HG02642 (cell line): ENCODE measurements around the gene BUB1B.

Experiments used
- ATAC-seq: cut with Tn5 transposase; IDR thresholded peaks from one replicate; pipeline ENCODE4 v1.9.1; 2021; ENCODE audit warnings: mild to moderate bottlenecking; ENCODE audit not compliant: unreplicated experiment, poor library complexity

Gene BUB1B

DNA sequence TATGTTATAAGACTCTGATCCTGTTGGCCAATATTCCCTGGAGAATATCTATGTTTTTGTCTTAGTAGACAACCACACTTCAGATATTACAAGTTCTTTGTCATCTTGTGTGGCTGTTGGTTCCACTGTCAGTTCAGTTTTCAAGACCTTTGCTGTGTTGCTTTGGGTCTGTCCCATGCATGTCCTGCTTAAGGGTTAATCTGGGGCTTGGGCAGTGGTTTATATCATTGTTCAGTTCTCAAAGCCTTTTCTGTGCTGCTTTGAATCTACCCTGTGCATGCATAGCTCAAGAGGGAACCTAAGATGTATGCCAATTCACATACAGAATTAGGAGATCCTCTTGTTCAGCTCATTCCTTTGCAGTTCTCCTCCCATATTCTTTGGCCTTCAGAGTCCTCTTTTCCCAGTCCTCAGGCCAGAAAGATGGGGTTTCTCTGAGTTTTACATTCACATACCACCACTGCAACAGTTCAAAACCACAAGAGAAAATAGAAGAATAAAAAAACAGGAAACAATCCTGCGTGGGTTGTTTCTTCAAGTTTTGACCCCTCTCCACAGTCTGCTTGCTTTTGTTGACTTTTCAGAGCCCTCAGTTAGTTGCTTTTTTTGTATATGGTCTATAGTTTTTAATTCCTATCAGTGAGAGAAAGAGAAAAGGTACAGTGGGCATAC lies 21.6 kb downstream of the BUB1B start:
- ATAC-seq, result no peak

DNA sequence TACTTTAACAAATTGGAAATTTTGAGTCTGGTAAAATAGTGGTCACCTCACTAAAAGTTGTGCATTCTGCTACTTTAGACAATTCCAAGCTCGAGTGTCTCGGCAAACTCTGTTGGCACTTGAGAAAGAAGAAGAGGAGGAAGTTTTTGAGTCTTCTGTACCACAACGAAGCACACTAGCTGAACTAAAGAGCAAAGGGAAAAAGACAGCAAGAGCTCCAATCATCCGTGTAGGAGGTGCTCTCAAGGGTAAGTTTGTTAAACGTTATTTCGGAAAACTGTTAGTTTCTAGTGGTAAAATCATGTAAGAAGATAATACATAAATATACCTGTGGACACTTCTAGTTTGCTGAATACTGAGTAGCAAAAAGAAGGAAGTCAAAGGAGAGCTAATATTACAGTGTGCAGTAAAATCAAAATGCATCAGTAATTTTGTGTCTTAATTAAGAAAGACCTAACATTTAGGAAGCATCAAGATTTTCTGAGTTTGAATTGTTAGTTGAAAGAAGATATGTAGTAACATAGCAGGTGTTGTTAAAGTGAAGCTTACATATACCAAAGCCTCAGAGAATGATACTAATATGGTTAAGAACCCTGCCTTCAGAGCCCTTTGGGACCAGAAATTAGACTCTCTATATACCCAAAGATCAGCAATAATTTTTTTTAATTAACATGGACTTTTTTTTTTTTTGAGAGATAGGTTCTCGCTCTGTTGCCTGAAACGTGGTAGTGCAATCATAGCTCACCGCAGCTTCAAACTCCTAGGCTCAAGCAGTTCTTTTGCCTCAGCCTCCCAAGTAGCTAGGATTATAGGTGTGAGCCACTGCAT lies 23.0 kb downstream of the BUB1B start:
- ATAC-seq, result no peak

DNA sequence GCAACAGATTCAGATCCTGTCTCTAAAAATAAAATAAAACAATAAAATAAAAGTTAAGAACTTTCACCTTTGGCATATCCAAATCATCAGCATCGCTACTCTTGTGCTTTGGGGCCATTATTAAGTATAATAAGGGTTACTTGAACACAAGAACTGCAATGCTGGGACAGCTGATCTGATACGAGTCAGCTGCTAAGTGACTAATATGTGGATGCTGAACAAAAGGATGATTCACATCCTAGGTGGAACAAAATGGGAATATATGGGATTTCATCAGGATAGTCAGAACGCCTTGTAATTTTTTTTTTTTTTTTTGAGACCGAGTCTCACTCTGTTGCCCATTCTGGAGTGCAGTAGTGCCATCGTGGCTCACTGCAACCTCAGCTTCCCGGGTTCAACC lies 29.7 kb downstream of the BUB1B start:
- no peak for ATAC-seq

DNA sequence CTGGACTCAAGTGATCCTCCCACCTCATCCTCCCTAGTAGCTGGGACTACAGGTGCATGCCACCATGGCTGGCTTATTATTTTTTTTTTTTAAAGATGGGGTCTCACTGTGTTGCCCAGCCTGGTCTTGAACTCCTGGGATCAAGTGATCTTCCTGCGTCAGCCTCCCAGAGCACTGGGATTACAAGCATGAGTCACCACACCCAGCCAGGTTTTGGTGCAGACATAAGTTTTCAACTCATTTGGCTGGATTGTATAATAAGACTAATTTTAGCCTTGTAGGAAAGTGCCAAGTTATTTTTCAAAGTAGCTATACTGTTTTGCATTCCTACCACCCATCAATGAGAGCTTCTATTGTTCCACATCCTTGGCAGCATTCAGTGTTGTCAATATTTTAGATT lies 32.1 kb downstream of the BUB1B start:
- ATAC-seq, result no peak

DNA sequence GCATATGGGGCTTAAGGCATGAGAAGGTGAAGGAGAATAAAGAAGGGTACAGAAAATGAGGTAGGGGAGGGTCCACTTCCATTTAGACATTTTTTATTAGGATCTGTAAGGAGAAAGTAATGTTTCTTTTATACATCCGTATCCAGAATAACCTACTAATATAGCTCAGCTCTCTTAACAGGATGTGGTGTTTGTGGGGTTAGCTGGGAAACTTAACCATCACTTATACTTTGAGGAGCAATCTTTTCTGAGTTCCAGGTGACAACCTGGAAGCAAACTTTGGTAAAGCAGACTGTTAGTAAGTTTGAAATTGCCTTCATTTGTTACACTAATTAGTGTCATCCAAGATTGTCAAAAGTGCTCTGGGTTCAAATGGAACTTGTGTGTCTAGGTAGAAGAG lies 36.6 kb downstream of the BUB1B start:
- no peak for ATAC-seq

DNA sequence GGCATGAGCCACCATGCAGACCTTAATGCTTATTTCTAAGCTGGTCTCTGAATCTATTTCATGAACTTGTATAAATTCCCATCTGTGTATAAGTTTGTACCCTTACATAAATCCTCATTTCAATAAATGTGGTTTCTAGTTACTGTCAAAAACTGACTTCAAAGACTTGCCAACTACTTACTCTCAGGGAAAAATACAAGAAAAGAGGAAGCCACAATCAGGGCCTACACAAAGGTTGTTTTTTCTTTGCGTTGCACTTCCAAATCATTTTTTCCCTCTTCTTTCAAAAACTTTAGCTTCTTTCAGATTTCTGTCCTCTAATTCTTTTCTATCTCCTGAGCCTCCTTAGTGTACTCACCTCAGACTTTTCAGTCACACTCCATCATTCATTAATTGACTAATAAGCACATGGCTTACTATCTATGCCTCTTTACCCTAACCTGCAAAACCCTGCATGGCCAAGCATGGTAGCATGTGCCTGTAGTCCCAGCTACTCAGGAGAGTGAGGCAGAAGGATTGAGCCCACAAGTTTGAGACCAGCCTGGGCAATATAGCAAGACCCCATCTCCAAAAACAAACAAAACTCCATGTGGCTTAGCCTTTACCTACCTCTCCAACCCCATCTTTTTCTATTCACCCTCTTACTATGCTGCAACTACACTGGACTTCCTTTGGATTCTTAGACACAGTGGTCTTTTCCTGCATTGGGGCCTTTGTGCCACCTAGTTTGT lies 37.7 kb downstream of the BUB1B start:
- no peak for ATAC-seq

DNA sequence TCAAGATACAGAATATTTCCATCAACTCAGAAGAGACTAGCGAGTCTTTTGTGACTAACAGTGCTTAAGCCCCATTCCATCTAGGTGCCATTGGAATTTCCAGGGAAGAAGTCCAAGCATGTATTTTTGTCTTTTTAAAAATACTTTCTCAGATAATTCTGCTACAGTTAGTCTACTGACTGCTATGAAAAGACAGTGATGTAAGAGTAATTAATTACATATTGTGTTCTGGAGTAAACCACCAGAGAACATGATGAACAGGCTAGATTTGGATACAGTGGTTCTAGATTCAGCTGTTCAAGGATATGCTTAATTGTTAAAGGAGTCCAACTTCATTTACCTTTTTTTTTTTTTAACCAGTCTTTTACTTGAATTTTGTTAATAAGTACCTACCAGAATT lies 43.2 kb downstream of the BUB1B start:
- ATAC-seq, result no peak

DNA sequence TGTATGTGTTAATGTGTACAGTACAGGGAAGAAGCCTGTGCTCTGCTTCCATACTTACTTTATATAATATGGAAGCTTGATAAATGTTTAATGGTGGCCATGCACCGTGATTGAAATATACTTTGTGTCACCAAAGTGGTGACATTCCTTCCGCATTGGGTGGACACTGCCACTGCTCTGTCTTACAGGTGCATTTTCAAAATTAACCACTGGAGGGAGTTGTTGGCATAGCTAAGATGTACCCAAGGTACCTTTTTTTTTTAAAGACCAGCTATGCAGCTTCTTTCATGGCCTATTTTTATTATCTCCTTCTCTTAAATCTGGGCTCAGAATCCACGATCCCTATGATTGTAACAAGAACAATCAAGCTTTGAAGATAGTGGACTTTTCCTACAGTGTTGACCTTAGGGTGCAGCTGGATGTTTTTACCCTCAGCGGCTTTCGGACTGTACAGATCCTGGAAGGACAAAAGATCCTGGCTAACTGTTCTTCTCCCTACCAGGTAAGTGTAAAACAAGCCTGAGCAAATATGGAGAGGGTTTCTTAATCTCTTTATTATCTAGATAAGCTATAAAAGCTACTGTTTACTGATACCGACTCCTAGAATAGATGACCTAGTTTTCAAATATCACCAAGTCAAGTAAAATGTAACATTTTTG lies 56.4 kb downstream of the BUB1B start:
- ATAC-seq, result no peak

DNA sequence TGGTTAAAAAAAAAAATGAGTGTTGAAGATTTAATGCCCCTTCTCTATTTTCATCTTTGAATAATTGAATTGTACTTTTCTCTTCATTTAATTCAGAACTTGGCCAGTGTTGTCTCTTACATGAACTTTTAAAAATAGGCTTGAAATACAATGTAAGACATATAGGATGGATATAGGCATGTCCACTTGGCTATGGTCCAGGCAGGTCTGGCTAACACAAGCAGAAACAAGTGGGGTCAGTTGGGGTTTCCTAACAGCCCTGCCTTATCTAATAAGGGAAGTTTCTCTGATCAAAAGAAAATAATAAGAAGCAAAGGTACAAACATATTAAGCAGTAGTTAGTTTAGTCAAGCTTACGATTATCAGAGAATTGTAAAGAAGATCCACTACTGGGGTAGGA lies 58.9 kb downstream of the BUB1B start:
- ATAC-seq, result no peak

DNA sequence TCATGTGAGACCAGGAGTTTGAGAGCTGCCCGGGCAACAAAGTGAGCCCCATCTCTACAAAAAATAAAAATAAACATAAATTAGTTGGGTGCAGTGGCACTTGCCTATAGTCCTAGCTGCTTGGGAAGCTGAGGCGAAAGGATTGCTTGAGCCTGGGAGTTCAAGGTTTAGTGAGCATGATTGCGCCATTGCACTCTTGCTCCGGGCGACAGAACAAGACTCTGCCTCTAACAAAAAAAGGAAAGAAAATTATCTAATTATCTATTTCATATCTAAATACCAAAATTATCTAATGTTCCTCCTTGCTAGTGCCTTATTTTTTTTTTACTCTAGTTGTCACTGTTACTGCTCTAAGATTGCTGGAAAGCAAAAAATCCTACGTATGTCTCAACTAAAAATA lies 61.3 kb downstream of the BUB1B start:
- ATAC-seq, result no peak

DNA sequence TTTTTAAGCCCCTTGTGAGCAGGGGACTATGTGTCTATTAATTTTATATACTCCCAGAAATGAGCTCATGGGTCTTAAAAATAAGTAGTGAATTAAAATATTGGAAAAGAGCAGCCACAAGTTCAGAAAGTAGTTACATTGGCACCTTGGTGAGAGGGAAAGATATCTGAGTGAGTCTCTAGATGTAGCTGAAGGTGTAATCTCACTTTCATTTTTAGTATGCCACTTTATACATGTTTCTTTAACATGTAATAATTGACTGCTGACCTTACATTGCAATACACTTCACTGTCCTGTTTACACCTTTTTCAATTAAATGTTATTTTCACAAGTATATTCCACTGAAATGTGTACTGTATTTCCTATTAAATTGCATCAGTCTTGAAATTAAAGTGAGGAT lies 65.9 kb downstream of the BUB1B start:
- no peak for ATAC-seq

DNA sequence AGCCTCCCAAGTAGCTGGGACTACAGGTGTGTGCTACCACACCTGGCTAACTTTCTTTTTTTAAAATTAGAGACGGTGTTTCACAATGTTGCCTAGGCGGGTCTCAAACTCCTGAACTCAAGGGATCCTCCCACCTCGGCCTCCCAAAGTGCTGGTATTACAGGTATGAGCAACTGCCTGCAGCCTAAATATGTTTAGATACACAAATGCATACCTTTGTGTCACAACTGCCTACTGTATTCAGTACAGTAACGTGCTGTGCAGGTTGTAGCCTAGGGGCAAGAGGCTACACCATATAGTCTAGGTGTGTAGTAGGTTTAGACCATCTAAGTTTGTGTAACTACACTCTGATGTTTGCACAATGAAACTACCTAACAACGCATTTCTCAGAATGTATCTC lies 68.4 kb downstream of the BUB1B start:
- ATAC-seq, result no peak

DNA sequence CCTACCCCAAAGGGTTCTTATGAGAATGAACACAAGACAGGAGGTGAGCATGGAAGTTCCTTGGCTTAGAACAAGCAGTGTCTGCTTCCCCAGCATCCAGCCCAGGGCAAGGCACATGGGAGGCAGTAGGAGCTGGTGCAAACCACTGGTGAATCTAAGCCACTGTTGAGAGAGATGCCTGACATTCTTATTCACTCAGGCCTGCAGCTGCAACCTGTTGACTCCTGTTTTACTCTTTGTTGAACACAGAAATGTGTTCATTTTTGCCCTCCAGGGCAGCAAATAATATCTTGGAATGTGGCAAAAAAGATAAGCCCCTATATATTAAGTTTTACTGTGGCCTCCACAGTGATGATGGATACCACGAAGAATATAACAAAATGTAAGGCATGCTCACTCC lies 69.1 kb downstream of the BUB1B start:
- no peak for ATAC-seq

DNA sequence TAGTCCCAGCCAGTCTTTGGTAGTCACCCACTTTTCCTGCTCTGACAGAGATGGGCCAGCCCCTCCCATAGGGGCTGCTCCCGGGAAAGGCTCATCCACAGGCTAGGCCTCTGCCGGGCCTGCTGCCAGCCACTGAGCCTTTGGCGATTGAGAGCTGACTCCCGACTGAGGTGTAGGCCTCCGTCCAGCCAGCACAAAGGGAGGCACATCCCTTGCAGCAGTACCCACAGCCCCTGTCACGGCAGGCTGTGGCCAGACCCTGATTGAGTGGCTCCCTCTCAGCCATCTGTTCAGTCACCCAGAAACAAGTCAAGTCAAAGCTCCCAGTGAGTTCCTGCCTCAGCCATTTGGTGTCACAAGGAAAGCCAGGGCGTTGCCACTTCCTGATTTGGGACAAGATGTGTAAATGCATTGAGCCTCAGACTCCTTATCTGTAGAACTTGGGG lies 71.8 kb downstream of the BUB1B start:
- ATAC-seq, result no peak

DNA sequence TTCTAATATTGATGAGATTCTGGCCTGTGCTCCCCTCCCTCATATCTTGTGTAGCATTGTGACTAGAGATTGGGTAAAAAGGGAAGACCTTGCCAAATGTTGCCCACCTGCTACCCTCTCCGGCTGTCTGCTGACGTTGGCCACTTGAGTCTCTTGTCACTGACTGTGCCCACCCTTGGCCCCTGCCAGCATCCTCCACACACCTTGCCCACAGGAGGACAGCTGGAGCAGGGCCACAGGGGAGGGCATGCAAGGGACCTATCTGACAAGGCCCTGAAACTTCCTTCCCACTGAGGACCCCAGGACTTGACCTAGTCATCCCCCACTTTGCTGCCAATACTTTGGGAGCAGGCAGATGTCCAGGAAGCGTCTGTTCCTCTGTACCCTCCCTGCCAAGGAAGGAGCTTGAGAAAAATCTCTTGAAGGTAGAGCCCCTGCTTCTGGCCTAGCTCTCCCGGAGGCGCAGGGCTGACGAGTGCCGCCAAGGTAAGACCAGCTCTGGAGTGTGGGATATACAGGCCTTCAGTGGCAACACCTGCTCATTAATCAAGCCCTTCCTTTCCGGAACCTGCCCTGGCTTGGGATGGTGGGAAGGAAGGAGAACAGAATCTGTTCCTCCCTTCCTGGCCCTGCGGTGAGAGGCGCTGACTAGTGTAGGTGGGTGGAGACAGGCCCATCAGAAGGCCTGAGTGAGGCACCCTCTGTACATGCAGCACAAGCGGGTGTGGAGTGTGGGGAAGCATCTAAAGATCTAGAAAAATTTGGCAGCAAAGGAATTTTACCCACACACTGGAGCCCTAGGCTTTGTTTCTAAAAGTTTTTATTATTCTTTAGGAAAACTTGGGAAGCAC lies 73.1 kb downstream of the BUB1B start:
- no peak for ATAC-seq

DNA sequence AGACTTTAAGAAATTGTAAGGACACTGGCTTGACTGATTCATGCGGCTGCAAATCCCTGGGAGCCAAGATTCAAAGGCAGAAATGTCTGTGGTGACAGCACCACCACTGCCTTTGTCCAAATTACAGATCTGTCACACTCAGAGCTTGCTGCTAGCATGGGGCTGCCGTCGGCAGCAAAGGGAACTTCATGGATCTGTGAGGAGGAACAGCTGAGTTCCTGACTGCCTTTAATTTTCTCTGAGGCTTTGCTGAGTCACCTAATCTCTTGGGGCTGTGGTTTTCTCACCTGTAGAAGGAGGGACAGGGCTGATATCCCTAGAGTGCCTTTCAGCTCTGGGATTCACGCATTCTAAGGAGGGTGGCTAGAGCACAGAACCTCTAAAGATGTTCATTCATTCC lies 73.9 kb downstream of the BUB1B start:
- ATAC-seq, result no peak

DNA sequence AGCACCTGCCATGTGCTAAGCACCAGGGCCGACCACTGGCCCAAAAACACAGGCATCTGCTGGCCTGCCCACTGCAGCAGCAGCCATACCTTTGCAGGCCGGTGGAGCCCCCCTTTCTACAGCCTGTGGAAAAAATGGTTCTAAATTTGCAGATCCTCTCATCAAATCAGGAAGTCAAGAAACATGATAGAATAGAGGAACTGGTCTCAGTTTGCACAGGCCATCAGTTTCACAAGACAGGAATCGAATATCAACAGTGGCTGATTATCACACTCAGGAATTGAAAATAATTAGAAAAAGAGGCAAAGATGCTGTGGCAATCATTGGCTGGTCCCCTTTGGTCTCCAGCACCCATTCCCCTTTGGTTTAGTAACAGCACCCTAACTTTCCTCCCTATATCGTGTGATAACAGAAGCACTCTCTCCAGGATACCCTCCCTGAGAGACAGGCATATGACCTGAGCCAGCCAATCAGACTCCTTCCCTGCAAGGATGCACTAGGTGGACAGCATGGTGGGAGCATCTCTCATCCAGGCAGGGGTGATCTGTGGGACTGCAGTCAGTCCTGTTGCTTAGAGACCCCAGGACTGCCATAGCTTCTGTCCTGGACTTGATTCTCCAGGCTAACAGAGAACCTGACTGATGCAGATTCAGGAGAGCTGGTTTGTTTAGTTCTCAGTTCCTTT lies 74.5 kb downstream of the BUB1B start:
- ATAC-seq, result no peak

DNA sequence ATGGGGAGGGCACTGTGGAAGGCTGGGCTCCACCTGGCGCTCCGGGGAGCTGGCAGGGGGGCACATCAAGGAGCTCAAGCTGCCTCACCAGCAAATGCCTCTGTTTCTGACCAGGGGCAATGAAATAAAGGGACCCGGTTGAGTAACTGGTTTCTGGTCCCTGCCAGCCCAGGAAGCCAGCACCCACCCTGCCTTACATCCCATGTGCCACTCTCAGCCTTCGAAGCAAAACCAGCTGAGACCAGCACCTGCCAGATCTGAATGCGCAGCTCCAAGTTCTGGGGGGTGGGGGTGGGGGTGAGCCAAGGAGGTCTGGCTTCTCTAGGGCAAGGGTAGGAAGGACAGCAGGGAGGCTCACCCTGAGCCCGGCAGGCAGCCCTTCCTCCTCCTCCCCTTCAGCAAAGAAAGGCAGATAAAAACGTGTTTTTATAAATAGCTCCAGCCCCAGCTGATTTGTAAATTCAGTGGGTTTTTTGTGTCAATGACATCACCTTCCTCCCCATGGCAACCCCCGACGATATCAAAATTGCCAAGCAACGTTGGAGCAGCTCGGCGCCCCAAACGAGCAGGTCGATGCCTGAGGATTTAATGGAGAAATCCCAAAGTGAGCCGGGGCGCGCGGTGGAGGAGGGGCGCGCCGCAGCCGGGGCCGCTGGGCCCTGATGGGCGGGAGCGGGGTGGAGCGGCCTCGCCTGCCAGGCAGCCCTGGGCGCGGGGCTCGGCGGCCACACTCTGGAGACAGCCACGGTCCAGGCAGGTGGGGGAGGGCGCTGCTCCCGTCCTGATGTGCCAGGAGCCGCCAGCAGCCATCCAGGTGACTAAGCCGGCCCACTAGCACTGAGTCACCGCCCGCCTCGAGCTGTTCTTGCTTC lies 77.9 kb downstream of the BUB1B start, which contains the start of gene PAK6:
PAK6 (plus strand) TSS at position 532 of the 872 bp plus-strand sequence. CDS start 25,723 bp downstream, outside the sequence.
- no peak for ATAC-seq
